IPS-20b (cell line): ENCODE results near the gene ACTN4.

Source experiments
- H3K27ac ChIP-seq: one replicate; pipeline ENCODE4 v1.5.1; 2013; ENCODE audit warnings: low read length
- H3K27me3 ChIP-seq: 2 replicates; pipeline ENCODE4 v1.6.1; 2013; ENCODE audit warnings: mild to moderate bottlenecking, low read length, inconsistent platforms; ENCODE audit not compliant: insufficient read depth
- H3K36me3 ChIP-seq: 2 replicates; pipeline ENCODE4 v1.6.1; 2013; ENCODE audit warnings: low read depth, mild to moderate bottlenecking, inconsistent platforms, low read length, moderate library complexity; ENCODE audit not compliant: insufficient read depth
- H3K4me1 ChIP-seq: 2 replicates; pipeline ENCODE4 v1.6.1; 2013; ENCODE audit warnings: mild to moderate bottlenecking, control low read depth, inconsistent platforms, low read length, moderate library complexity; ENCODE audit not compliant: insufficient read depth
- H3K4me3 ChIP-seq: 2 replicates; pipeline ENCODE4 v1.5.1; 2013; ENCODE audit warnings: mild to moderate bottlenecking, low read length, inconsistent platforms
- H3K9ac ChIP-seq: 2 replicates; pipeline ENCODE4 v1.6.1; 2013; ENCODE audit warnings: low read depth, mild to moderate bottlenecking, inconsistent platforms, low read length, moderate library complexity
- H3K9me3 ChIP-seq: 2 replicates; pipeline ENCODE4 v1.6.1; 2013; ENCODE audit warnings: mild to moderate bottlenecking, low read depth, low read length, inconsistent platforms; ENCODE audit not compliant: insufficient read depth

ACTN4 gene

GRCh38 chr19:38683393-38684077 is 36.1 kb downstream of the ACTN4 start:
- H3K9me3 ChIP-seq: no peaks in the 10 kb centered on the region
- H3K4me1 ChIP-seq: peaks cover 40% of the 10 kb centered on the region
- H3K9ac ChIP-seq: peak overlapping the region; percentile 72; the same call in 1 of the 2 replicates

GRCh38 chr19:38684078-38684861 is 36.8 kb downstream of the ACTN4 start:
- H3K4me1 ChIP-seq: peaks cover 40% of the 10 kb centered on the region
- peak overlapping the region; percentile 97 for H3K27ac ChIP-seq
- H3K36me3 ChIP-seq: 0 out of 2 replicates have a peak, but pooled peaks cover 4% of the 10 kb centered on the region
- no peaks in the 10 kb centered on the region for H3K27me3 ChIP-seq
- peak overlapping the region; percentile 72; the same call in 1 of the 2 replicates for H3K9ac ChIP-seq
- no peaks in the 10 kb centered on the region for H3K9me3 ChIP-seq
- no peak overlapping the region for H3K4me3 ChIP-seq

More at GRCh38 chr19:38683393-38684077, 36.1 kb downstream of the ACTN4 start:
- 0 out of 2 replicates have a peak, but pooled peaks cover 5% of the 10 kb centered on the region for H3K36me3 ChIP-seq
- no peak overlapping the region; the same call in 1 of the 2 replicates for H3K4me3 ChIP-seq
- no peaks in the 10 kb centered on the region for H3K27me3 ChIP-seq
- peak overlapping the region; percentile 97 for H3K27ac ChIP-seq

GRCh38 chr19:38684862-38685665 is 37.6 kb downstream of the ACTN4 start:
- H3K4me3 ChIP-seq: peak overlapping the region; percentile 0; the same call in 1 of the 2 replicates
- peak overlapping the region; percentile 97 for H3K27ac ChIP-seq
- 0 out of 2 replicates have a peak, but pooled peaks cover 3% of the 10 kb centered on the region for H3K36me3 ChIP-seq
- H3K27me3 ChIP-seq: no peaks in the 10 kb centered on the region
- H3K4me1 ChIP-seq: peaks cover 40% of the 10 kb centered on the region
- peak overlapping the region; percentile 72 for H3K9ac ChIP-seq
- no peaks in the 10 kb centered on the region for H3K9me3 ChIP-seq

GRCh38 chr19:38685666-38686529 is 38.4 kb downstream of the ACTN4 start:
- peaks cover 40% of the 10 kb centered on the region for H3K4me1 ChIP-seq
- peak overlapping the region; percentile 72 for H3K9ac ChIP-seq
- peak overlapping the region; percentile 97 for H3K27ac ChIP-seq
- H3K9me3 ChIP-seq: no peaks in the 10 kb centered on the region
- 0 out of 2 replicates have a peak, but pooled peaks cover 3% of the 10 kb centered on the region for H3K36me3 ChIP-seq
- peak overlapping the region; percentile 39; the same call in 1 of the 2 replicates for H3K4me3 ChIP-seq
- H3K27me3 ChIP-seq: no peaks in the 10 kb centered on the region

GRCh38 chr19:38686530-38686888 is 39.1 kb downstream of the ACTN4 start:
- H3K4me1 ChIP-seq: peaks cover 40% of the 10 kb centered on the region
- peak overlapping the region; percentile 97 for H3K27ac ChIP-seq
- H3K9ac ChIP-seq: peak overlapping the region; percentile 72; the same call in 1 of the 2 replicates
- H3K27me3 ChIP-seq: no peaks in the 10 kb centered on the region
- peak overlapping the region; percentile 39; the same call in 1 of the 2 replicates for H3K4me3 ChIP-seq
- H3K36me3 ChIP-seq: 0 out of 2 replicates have a peak, but pooled peaks cover 3% of the 10 kb centered on the region
- no peaks in the 10 kb centered on the region for H3K9me3 ChIP-seq

GRCh38 chr19:38687837-38688378 is 40.5 kb downstream of the ACTN4 start:
- Histone ChIP-seq H3K36me3 (0 out of 2 replicates have a peak, but pooled peaks cover 3% of the 10 kb centered on the region), H3K4me1 (peaks cover 45% of the 10 kb centered on the region), H3K9ac (no peak overlapping the region), H3K4me3 (no peak overlapping the region), H3K27me3 (no peaks in the 10 kb centered on the region), H3K9me3 (no peaks in the 10 kb centered on the region), H3K27ac (no peak overlapping the region)

- H3K4me3 ChIP-seq: no peak overlapping the region
- H3K27me3 ChIP-seq: no peaks in the 10 kb centered on the region
- H3K27ac ChIP-seq: no peak overlapping the region
- no peaks in the 10 kb centered on the region for H3K9me3 ChIP-seq
- no peak overlapping the region for H3K9ac ChIP-seq
- H3K4me1 ChIP-seq: peaks cover 36% of the 10 kb centered on the region
- H3K36me3 ChIP-seq: 0 out of 2 replicates have a peak, but pooled peaks cover 3% of the 10 kb centered on the region
Observed at GRCh38 chr19:38690146-38690545, 42.7 kb downstream of the ACTN4 start.

- Histone ChIP-seq H3K4me3 (no peak overlapping the region), H3K27me3 (no peaks in the 10 kb centered on the region), H3K9me3 (no peaks in the 10 kb centered on the region), H3K4me1 (peaks cover 29% of the 10 kb centered on the region; the same call in 1 of the 2 replicates), H3K9ac (no peak overlapping the region), H3K27ac (no peak overlapping the region), H3K36me3 (0 out of 2 replicates have a peak, but pooled peaks cover 5% of the 10 kb centered on the region)
Observed at GRCh38 chr19:38690832-38691231, 43.4 kb downstream of the ACTN4 start.

- Histone ChIP-seq H3K27ac (no peak overlapping the region), H3K4me1 (peaks cover 20% of the 10 kb centered on the region), H3K9me3 (no peaks in the 10 kb centered on the region), H3K9ac (no peak overlapping the region), H3K4me3 (no peak overlapping the region), H3K36me3 (peaks cover 15% of the 10 kb centered on the region; the same call in 1 of the 2 replicates), H3K27me3 (no peaks in the 10 kb centered on the region)
Observed at GRCh38 chr19:38691938-38692457, 44.5 kb downstream of the ACTN4 start.
